HG02763 (cell line): Measurements from ENCODE around the gene KIF13A.
"Not testable (repeated sequence)": the region's sequence is repeated elsewhere in the genome, so short reads cannot be mapped to it uniquely, and the experiment has no call there.

Experiments used
- ATAC-seq: cut with Tn5 transposase; IDR thresholded peaks from one replicate; pipeline ENCODE4 v1.9.1; 2021; ENCODE audit warnings: mild to moderate bottlenecking, moderate library complexity; ENCODE audit not compliant: unreplicated experiment

Gene KIF13A

DNA sequence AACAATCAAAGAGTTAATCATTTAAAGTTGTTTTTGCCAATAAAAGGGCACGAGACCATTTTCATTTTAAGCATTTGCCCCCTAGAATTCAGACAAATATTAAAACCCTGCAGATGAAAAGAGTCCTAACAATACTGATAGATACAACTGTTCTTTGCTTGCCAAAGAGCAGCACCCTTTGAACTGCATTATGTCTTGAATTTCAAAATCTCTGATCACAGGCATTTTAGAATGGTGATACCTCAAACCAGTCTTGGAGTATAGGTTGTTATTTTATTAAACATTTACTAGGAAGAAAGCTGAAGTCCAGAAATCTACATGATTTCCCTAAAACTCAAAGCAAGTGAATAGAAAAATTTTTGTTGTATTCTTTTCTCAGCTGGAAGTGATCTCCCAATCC is 108.7 kb downstream of the KIF13A start:
- ATAC-seq: no peak

DNA sequence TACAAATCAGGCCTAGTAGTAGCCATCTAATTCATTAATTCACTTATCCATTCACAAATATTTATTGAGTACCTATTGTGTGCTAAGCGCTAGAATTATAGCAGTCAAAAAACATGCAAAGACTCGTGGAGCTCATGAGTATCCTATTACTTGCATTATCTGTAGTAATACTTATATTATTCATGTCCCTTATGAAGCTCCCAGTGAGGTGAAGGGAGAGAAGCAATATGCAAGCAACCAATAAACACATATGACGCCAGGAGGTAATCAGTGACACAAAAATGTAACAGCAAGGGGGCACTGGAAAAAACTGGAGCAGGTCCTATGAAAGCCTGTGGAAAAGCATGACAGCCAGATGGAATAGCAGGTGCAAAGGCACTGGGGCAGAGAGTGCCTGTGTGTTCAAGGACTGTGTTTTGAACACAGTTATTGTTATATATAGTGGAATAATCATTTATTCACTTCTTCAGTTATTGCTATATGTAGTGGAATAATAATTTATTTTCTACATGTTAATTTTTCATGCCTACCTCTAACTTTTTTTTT is 109.5 kb downstream of the KIF13A start:
- ATAC-seq: no peak

DNA sequence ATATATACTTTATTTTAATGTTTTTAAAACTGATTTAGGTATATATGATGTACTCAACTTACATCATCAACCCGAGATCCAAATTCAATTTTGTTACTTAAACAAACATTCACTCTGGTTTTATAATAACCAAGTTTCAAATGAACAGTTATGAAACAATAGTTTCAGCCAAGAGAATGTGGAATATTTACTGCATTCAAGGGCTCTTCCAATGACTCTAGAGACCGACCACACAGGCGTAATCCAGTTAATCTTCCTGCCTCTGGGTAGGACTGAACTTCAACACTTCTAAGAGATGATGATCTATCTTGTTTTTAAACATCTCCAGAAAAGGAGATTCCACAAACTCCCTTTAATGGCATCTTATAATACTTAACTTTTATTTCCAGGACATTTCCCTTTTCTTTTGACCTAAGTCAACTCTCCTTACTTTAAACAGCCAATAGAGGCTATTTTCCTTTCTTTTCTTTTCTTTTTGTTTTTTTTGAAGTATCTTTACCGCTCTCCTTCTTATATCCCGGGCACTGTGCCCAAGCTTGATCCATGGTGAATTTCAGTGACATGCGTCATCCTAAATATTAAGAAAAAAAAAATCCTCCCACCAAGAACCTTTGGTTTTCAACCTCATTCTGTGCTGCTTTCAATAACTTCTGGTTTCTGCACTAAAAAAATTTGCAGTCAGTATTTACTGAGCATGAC is 110.1 kb downstream of the KIF13A start:
- no peak for ATAC-seq

DNA sequence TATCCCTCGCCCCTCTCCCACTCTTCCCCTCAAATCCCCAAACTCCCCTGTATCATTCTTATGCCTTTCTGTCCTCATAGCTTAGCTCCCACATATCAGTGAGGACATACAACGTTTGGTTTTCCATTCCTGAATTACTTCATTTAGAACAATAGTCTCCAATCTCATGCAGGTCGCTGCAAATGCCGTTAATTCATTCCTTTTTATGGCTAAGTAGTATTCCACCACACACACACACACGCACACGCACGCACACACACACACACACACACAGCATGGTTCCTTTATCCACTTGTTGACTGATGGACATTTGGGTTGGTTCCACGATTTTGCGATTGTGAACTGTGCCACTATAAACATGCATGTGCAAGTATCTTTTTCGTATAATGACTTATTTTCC is 112.7 kb downstream of the KIF13A start:
- ATAC-seq: no peak

DNA sequence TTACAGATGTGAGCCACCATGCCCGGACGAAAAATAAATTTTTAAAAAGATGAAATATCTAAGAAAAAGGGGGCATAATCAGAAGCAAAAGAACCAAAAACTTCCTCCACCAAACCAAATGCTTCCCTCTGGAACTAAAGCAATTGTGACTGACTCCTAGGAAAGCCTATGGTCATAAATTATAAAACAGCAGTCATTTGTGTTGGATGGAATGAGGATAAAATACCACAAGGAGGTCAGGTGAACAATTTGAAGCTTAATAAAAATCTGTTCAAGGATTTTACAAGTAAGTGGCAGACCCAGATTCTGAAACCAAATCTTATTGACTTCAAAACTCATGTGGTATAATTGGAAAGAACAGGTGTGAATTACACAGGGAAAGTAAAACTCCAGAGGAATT is 114.5 kb downstream of the KIF13A start:
- no peak for ATAC-seq

DNA sequence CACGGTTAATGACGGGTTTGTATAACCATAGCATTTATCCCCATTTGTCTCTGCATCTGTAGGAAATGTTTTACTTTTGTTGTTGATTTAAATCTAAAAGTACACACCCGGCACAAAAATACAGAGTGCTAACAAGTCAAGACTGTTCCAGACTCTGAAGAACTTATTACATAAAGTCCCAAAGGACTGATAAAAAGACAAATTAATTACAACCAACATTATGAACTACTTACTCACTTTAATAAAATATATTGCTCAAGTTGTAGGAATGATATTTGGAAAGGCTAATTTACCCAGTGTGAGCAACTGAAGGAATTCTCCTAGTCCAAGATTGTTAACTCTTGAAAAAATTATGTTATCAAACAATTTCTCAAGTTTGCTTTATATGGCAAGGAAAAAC is 115.6 kb downstream of the KIF13A start:
- ATAC-seq: no peak

DNA sequence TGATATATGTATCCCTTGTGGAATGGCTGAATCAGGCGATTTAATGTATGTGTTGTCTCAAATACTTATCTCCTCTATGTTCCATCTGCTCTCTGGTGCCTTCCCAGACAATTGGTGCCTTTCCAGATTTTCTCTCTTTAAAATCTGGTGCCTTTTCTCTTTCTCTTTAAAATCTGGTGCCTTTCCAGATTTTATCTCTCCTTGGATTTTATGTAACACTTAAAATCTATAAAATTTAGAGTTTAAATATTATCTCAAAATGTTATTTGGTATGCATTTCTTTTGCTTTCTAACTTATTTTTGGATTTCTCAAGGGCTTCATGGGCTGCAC is 116.3 kb downstream of the KIF13A start:
- ATAC-seq: no peak

DNA sequence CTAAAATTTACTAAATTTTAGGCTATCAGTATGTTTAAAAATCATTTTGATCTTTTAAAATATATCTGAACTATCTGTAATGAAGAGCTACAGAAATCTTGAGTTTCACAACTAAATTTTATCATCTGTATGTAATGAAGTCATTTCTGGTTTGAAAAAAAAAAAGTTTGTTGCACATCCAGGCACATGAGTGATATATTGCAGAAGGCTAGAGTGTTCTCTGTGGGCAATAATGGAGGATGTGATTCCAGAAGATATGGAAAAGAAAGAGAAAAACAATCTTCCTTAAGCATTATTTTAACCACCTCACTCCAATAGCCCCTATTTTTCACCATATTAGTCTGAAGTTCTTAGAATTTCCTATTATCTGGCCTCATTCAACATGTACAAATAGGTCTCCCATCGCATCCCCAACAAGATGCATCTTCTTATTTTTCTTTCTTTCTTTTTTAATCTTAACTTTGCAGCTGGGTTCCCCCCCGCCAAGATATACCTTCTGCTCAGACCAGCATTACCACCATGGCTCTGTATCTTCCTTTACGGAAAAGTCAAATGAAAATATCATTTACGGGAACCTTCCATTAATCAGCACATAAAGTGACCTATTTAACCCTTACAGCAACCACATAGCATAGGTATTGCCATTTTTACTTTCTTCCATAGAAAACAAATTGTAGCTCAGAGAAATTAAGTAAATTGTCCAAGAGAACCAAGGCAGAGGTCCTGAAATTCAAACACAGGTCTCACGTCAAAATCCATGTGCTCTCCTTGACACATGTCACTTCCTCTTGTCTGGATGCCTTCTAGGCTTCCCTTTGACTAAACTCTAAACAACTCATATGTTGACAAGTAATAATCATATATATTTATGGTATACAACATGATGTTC is 116.9 kb downstream of the KIF13A start:
- no peak for ATAC-seq

DNA sequence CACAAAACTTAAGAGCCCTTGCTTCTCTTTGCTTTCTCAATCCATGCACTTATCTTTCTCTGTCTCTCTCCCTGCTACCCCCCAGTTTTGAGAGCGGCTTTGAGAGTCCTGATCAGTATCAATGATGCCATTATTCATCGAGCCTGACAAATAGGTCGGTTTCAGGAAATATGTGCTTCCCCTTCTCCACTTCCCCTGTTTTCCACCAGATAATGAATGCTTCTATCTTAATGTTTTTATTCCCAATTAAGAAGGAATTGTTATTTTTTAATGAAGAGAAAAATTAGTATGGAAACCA is 117.7 kb downstream of the KIF13A start:
- no peak for ATAC-seq

DNA sequence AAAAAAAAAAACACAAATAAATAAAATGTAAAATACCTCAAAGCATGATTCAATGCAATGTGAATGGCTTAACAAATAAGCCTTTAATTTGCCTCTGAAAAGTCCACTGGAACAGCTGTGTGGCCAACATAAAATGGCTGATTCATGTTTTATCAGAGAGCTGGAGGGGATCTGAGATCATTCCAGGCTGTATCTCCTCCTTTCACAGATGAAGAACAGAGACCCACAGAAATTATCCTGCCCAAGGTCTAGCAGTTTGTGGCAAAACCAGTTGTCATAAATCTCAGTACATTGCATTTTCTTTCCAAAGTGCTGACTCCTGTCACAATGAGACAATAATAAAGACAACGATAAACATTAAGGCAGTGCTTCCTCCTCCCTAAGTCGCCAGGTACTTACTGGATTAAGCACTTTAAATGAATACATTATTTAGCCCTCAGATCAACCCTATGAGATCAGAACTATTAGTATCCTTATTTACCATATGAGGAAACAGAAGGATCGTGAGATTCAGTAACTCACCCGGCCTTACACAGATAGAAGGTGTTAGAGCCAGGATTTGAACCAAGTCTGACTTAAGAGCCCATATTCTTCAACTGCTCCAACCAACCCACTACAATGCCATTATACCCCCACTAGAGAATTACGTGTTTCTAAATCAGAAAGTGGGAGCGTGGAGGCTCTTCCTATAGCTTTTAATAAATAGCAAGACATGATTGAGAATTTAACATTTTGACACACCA is 118.3 kb downstream of the KIF13A start:
- no peak for ATAC-seq

DNA sequence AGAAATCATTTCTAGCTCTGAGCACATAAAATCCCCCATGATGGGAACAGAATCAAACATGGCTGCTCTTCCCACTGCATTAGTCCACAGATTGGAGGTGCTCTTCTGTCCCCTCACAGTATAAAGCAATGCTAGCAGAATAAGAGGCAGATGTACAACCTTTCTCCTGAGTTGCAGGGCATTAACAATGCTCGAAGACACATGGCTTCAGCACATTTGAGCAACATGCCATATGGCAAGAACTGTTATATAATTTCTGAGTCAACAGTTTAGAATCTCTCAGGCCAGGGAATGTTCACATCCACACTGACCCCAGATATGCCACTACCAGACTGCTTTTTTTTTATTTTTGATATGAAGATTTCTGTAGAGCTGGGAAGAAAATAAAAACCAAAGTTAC is 119.6 kb downstream of the KIF13A start:
- no peak for ATAC-seq

DNA sequence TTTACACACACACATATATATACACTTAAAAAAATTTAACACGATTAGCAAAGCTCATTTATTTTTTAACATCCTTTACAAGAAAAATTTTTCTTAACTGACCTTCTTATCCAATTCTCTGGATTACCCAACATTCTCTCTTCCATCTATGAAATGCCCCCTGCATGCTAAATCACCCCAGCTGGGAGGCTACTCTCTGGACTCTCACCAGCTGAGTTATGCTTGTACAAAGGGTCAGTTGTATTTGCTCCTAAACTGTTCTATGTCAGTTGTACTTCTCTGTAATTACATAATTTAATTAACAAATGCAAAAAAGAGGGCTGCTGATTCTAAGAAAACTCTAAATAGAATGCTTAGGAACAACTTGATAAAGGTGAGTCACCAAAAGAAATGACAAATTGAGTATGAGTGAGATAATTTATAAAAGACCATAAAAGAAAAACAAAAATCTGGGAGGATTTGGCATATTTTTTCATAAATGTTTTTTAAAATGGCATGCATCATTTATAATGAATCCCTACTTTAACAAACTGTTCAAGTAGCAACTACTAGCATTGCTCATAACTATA is 120.5 kb downstream of the KIF13A start:
- no peak for ATAC-seq

DNA sequence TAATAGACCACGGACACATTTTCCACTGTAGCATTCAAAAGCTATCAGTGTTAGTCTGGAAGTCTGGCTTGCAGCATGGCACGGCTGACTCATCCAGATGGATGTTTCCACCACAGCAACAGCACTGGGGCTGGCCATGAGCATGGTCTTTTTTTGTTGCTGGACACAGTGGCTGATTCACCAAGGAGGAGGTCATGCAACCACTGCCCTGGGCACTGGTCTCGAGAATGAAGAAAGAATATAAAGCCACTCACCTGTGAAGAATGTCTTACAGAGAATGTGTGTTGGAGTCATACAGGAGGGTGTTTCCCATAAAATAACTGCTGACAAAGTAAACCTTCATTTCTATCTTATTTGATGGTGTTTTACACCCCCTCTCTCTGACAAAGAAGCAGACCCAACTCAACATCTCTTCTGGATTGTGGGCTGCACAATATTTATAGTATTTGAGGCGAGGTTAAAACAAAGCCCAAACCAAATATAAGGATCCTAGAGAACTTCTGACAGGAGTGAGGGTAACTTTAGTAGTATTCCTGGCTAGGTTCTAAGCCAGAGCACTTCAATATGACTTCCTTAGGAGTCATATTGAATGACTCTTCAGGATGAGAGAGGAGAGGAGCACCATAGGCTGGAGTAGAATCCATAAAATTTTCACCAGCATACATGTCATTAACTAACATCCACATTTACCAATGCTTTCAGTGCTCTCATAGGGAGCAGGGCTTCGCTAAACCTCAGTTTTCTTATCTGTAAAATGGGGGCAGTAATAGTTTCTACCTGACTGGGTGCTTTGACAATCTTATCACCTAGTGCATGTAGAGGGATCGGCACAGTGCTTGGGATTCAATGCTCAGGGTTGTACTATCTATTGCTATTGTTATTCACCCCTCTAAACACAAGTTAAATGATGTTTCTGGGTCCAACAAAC is 121.4 kb downstream of the KIF13A start:
- ATAC-seq: no peak

DNA sequence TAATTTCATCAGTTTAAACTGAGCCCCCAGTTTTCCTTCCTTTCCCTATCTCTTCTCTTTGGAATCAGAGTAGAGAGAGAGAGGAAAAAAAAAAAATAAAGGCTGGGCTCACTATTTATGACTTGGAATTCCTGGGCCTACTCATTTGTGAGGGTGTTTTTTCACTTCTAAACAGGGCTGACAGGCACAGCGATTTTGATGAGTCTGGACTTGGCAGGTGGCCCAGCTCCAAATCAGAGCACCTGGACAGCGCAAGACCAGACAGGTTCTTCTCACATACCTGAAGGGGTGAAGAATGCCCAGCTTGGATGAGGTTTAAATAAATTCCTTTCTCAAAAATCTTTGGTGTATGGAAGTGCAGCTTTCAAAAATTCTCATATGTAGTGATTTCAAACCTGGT is 122.2 kb downstream of the KIF13A start:
- ATAC-seq: no peak

DNA sequence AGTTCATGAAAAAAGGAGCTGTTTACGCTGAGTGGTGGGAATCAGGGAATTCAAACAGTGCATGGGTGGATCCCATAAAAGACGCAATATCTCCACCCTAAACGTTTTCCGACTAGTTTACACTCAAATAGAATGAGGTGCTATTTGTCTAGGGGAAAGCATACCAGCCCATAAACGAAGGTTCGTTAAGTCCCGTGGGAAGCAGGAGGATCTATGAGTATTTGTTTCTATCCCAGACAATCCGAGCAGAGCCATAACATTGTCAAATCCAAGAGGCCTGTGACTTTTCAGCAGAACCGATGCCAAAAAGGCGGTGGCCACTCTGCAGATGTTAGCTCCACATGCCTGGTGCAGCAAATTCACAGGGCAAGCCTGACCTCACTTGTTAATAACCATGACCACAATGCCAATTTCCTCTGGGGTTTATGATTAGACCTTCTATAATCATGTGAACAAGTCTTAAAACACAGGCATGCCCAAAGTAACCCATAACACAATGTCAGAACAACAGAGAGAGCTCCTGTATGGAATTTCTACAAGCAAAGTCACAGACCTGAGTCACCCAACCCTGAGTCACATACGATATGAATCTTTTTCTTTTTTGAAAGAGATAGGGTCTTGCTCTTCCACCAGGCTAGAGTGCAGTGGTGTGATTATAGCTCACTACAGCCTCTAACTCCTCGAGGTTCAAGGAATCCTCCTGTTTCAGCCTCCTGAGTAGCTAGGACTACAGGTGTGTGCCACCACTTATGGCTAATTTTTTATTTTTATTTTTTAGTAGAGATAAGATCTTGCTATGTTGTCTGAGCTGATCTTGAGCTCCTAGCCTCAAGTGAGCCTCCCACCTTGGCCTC is 123.3 kb downstream of the KIF13A start:
- no peak for ATAC-seq

DNA sequence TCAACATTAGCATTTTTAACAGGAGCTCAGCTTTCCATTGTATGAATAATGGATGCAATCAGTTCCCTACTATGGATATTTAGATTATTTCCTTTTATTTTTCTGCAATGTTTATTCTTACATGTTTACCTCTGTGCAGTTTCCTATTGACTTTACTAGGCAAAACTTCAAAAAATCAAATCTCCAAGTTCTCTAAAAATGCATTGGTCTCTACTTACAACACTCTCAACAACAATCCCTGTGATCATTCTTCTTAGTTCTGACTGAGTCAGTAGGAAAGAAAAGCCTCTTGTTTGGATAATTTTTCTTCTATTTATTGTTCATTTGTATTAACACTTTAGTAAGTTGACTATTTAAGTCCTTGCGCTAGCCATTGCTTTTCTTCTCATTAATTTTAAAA is 126.1 kb downstream of the KIF13A start:
- no peak for ATAC-seq

DNA sequence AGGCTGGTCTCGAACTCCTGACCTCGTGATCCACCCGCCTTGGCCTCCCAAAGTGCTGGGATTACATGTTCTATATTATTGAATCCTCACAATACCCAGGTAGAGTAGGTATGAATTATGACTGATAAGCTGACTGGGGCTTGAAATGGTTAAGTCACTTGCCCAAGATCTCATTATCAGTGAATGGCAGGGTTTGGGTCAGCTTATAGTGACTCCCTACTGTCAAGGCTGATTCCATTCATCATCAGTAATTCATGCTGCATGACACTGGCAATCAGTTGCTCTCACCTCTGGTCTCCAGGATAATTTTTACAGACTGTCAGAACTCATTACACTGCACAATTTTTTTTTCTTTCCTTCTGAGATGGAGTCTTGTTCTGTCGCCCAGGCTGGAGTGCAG is 127.6 kb downstream of the KIF13A start:
- ATAC-seq: no peak

DNA sequence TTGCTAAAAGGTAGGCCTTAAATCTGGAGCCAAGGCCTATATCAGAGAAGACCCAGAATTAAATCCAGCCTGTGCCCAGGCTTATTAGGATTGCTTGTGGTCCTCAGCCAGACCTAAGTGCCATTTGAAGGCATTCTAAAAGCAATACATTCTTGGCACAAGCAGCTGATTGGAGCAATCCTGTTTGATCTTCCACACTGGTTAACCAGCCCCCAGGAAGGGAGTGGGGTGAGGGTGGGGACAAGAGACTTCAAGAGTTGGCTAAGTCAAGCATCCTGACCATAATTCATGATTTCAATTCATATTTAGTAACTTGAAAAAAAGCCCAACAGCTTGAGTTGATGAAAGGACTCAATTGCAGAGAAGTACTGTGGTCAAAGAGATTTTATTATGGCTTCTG is 128.9 kb downstream of the KIF13A start:
- no peak for ATAC-seq

DNA sequence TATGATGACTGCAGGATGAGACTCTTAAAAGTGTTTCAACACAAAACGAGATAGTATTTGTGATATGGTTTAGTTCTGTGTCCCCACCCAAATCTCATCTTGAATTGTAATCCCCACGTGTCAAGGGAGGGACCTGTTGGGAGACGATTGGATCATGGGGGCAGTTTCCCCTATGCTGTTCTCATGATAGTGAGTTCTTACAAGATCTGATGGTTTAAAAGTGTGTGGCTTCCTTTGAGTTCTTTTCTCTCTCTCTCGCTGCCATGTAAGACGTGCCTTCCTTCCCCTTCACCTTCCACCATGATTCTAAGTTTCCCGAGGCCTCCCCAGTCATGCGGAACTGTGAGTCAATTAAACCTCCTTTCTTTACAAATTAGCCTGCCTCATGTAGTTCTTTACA is 130.2 kb downstream of the KIF13A start:
- not testable (repeated sequence) for ATAC-seq
